Mesenchymal stem cell (in vitro differentiated cells and primary cell): ENCODE measurements around the gene EEF1AKMT1.

Experiments
- DNase-seq: peaks from one replicate; pipeline ENCODE4 v3.0.0-alpha.2; 2013
- H2AFZ ChIP-seq: one replicate; pipeline ENCODE4 v1.6.1; 2013; ENCODE audit warnings: low read depth, mild to moderate bottlenecking, control low read depth, inconsistent platforms, low read length, moderate library complexity
- H2AK5ac ChIP-seq: 2 replicates; pipeline ENCODE4 v1.6.1; 2013; ENCODE audit warnings: low read length, moderate library complexity, mild to moderate bottlenecking, inconsistent platforms; ENCODE audit not compliant: severe bottlenecking
- H2BK120ac ChIP-seq: one replicate; pipeline ENCODE4 v1.6.1; 2013; ENCODE audit warnings: low read depth, mild to moderate bottlenecking, inconsistent platforms, low read length, moderate library complexity
- H2BK12ac ChIP-seq, 2 experiments: one replicate each; pipeline ENCODE4 v1.6.1; 2013; ENCODE audit warnings: inconsistent platforms in 2 of 2, low read length in 2 of 2, mild to moderate bottlenecking in 2 of 2, moderate library complexity in 2 of 2, control low read depth in 1 of 2
- H2BK15ac ChIP-seq: one replicate; pipeline ENCODE4 v1.6.1; 2013; ENCODE audit warnings: mild to moderate bottlenecking, low read depth, inconsistent platforms; ENCODE audit not compliant: poor library complexity, severe bottlenecking
- H2BK5ac ChIP-seq: 2 replicates; pipeline ENCODE4 v1.6.1; 2013; ENCODE audit warnings: low read depth, mild to moderate bottlenecking, low read length, control low read depth, inconsistent platforms; ENCODE audit not compliant: poor library complexity, severe bottlenecking
- H3K14ac ChIP-seq, 2 experiments: one replicate each; pipeline ENCODE4 v1.6.1; 2013; ENCODE audit warnings: inconsistent platforms in 2 of 2, low read length in 2 of 2, control low read depth in 1 of 2, mild to moderate bottlenecking in 1 of 2, moderate library complexity in 1 of 2
- H3K18ac ChIP-seq, 2 experiments: one replicate each; pipeline ENCODE4 v1.6.1; 2013; ENCODE audit warnings: inconsistent platforms in 2 of 2, low read length in 2 of 2, control low read depth in 1 of 2, low read depth in 1 of 2, mild to moderate bottlenecking in 1 of 2
- H3K23ac ChIP-seq, 2 experiments: one replicate each; pipeline ENCODE4 v1.6.1; 2013; ENCODE audit warnings: inconsistent platforms in 2 of 2, low read length in 2 of 2, mild to moderate bottlenecking in 2 of 2, moderate library complexity in 2 of 2, control low read depth in 1 of 2
- H3K27ac ChIP-seq: 2 replicates; pipeline ENCODE4 v1.5.1; 2013; ENCODE audit warnings: mild to moderate bottlenecking, moderate library complexity, low read length, control low read depth, inconsistent platforms; ENCODE audit not compliant: poor library complexity, severe bottlenecking
- H3K27me3 ChIP-seq, 2 experiments: 2 replicates each; pipeline versions ENCODE4 v1.6.1 to v1.7.0; 2013; ENCODE audit warnings: low read length in 2 of 2, mild to moderate bottlenecking in 2 of 2, moderate library complexity in 2 of 2, control low read depth in 1 of 2, inconsistent platforms in 1 of 2; ENCODE audit not compliant: control insufficient read depth in 1 of 2, insufficient read depth in 1 of 2
- H3K36me3 ChIP-seq, 2 experiments: 2 replicates each; pipeline versions ENCODE4 v1.6.1 to v1.7.0; 2013; ENCODE audit warnings: low read length in 2 of 2, control low read depth in 1 of 2, inconsistent platforms in 1 of 2, low read depth in 1 of 2, mild to moderate bottlenecking in 1 of 2; ENCODE audit not compliant: insufficient read depth in 2 of 2, control insufficient read depth in 1 of 2
- H3K4ac ChIP-seq, 2 experiments: one replicate each; pipeline ENCODE4 v1.6.1; 2013; ENCODE audit warnings: inconsistent platforms in 2 of 2, low read length in 2 of 2, mild to moderate bottlenecking in 2 of 2, moderate library complexity in 2 of 2, control low read depth in 1 of 2, low read depth in 1 of 2
- H3K4me1 ChIP-seq: 2 replicates; pipeline ENCODE4 v1.6.1; 2013; ENCODE audit warnings: low read depth, low read length, control low read depth; ENCODE audit not compliant: control insufficient read depth, insufficient read depth
- H3K4me2 ChIP-seq: 2 replicates; pipeline ENCODE4 v1.6.1; 2013; ENCODE audit warnings: low read length, mild to moderate bottlenecking, inconsistent platforms; ENCODE audit not compliant: poor library complexity, severe bottlenecking
- H3K4me3 ChIP-seq, 2 experiments: 2 replicates each; pipeline versions ENCODE4 v1.5.1 to v1.7.0; 2013; ENCODE audit warnings: low read length in 2 of 2, mild to moderate bottlenecking in 2 of 2, control low read depth in 1 of 2, low read depth in 1 of 2; ENCODE audit not compliant: insufficient read depth in 1 of 2
- H3K79me1 ChIP-seq: replicated peaks from 2 replicates; pipeline ENCODE4 v1.6.1; 2013; ENCODE audit warnings: mild to moderate bottlenecking, control low read depth, low read length, inconsistent platforms; ENCODE audit not compliant: poor library complexity, severe bottlenecking
- H3K9ac ChIP-seq: 2 replicates; pipeline ENCODE4 v1.7.0; 2013; ENCODE audit warnings: mild to moderate bottlenecking, low read length, moderate library complexity
- H3K9me3 ChIP-seq: 2 replicates; pipeline ENCODE4 v1.7.0; 2013; ENCODE audit warnings: mild to moderate bottlenecking, low read length; ENCODE audit not compliant: control insufficient read depth
- H4K8ac ChIP-seq: one replicate; pipeline ENCODE4 v1.6.1; 2013; ENCODE audit warnings: inconsistent platforms, mild to moderate bottlenecking, low read length, moderate library complexity
- H4K91ac ChIP-seq: one replicate; pipeline ENCODE4 v1.6.1; 2013; ENCODE audit warnings: mild to moderate bottlenecking, low read length, inconsistent platforms
- WGBS: methylation state at CpG from one replicate; pipeline ENCODE4 v1.1.7; 2013; ENCODE audit warnings: mixed read lengths; 5-methylcytosine and 5-hydroxymethylcytosine counted together

EEF1AKMT1 gene

DNA sequence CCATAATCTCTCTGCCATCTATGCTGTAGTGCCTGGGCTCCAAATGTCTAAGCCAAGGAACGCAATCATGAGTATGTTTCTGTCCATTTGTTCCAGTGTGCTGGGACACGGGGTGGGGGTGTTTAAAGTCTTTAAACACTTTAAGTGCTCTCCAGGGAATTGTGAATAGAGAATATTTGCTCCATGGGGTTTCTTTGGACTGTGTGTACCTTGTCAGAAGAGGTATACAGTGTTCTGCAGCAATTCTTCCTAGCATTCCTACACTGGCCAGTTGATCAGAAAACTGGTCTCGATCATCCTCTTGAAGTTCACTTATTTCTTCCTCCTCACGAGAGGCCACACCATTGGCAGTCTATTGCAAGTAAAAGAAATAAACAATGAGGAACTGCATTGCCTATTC lies 35.1 kb upstream of the EEF1AKMT1 start:
- Histone ChIP-seq H2BK15ac (no peak overlapping the region), H4K91ac (no peak overlapping the region), H3K18ac (no peak overlapping the region), H3K9me3 (no peaks in the 10 kb centered on the region), H3K4me1 (peaks cover 3% of the 10 kb centered on the region), H3K27ac (no peak overlapping the region), H3K9ac (no peak overlapping the region), H2AFZ (no peak overlapping the region), H3K27me3 (no peaks in the 10 kb centered on the region), H2BK5ac (no peak overlapping the region), H3K36me3 (peaks cover 0 to 43% of the 10 kb centered on the region in 2 experiments), H3K14ac (no peak overlapping the region), H3K4me2 (no peak overlapping the region), H2BK12ac (no peak overlapping the region), H4K8ac (no peak overlapping the region), H3K4me3 (no peak overlapping the region), H3K23ac (no peak overlapping the region), H2AK5ac (no peak overlapping the region), H3K4ac (no peak overlapping the region), H2BK120ac (no peak overlapping the region), H3K79me1 (peaks cover 14% of the 10 kb centered on the region)
- DNase-seq: no peak
- WGBS: 89% methylated on average over 4 of the region's 4 CpGs

DNA sequence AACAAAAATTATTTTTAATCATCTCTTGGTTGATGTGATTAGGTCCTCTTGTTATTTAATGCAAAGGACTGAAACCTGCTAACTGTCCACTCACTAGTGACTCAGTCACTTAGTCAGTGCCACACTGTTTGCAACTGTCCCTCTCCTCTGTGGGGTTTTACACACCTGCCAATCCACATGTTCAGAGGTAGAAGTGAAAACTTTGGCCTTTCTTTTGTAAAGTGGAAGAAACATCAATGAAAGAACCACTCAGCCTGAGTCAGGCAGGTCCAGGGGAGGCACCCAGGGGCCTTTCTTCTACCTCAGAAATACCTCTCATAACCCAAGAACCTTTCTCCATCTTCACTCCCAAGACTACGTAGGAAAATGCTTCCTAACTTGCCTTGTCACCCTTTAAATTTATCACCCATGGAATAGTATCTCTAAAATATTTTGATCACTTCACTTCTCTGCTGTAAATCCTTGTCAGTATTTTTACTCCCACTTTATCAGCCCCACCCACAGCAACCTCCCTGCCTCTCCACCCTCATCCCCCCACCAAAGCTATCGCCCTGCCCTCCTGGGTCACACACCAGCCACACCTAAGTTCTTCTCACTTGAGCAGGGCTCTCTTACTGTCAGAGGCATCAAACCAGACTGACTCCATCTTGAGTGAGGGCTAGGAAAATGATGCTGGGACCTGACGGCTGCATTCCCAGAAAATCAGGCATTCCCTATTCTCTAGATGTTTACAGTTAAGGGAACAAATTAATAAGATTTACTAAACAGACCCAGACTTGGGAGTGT lies 29.6 kb upstream of the EEF1AKMT1 start:
- H3K18ac ChIP-seq: no peak overlapping the region
- DNase-seq: no peak
- no peaks in the 10 kb centered on the region for H3K9me3 ChIP-seq
- H4K8ac ChIP-seq: no peak overlapping the region
- no peak overlapping the region for H2BK120ac ChIP-seq
- H2AK5ac ChIP-seq: no peak overlapping the region
- peaks cover 2 to 33% of the 10 kb centered on the region in 2 experiments for H3K36me3 ChIP-seq
- H3K4ac ChIP-seq: no peak overlapping the region
- H3K27ac ChIP-seq: no peak overlapping the region
- no peak overlapping the region for H4K91ac ChIP-seq
- no peak overlapping the region for H2BK12ac ChIP-seq
- H3K14ac ChIP-seq: no peak overlapping the region
- no peak overlapping the region for H3K9ac ChIP-seq
- H3K23ac ChIP-seq: no peak overlapping the region
- H3K79me1 ChIP-seq: peaks cover 13% of the 10 kb centered on the region
- H3K4me2 ChIP-seq: no peak overlapping the region
- H3K4me3 ChIP-seq: no peak overlapping the region
- no peak overlapping the region for H2BK5ac ChIP-seq
- no peaks in the 10 kb centered on the region for H3K27me3 ChIP-seq
- no peak overlapping the region for H2BK15ac ChIP-seq
- peaks cover 3% of the 10 kb centered on the region for H3K4me1 ChIP-seq
- H2AFZ ChIP-seq: no peak overlapping the region
- 95% methylated on average over 2 of the region's 3 CpGs for WGBS

DNA sequence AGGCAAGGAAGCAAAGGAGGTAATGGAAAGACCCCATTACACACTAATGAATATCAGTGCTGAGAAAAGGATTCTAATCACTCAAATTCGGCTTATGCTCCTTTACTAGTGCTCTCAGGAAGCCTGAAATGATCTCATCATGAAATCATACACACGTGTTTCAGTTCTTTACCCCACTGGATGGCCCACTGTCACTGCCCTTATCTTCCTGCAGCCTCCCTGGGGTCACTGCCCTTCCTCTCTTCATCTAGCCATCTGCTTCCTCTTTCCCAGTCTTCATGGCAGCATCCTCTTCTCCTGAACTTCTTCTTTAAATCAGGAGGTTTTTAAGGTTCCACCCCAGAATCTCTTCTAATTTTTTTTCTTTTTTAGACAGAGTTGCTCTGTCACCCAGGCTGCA lies 27.9 kb upstream of the EEF1AKMT1 start:
- H2BK12ac ChIP-seq: no peak overlapping the region
- H3K18ac ChIP-seq: no peak overlapping the region
- no peak overlapping the region for H3K23ac ChIP-seq
- peaks cover 5 to 23% of the 10 kb centered on the region in 2 experiments for H3K36me3 ChIP-seq
- H3K4ac ChIP-seq: no peak overlapping the region
- no peak for DNase-seq
- H3K9me3 ChIP-seq: no peaks in the 10 kb centered on the region
- no peak overlapping the region for H2AFZ ChIP-seq
- no peak overlapping the region for H3K14ac ChIP-seq
- 28% methylated on average over 2 of the region's 2 CpGs for WGBS
- H3K4me1 ChIP-seq: peaks cover 3% of the 10 kb centered on the region
- no peaks in the 10 kb centered on the region for H3K27me3 ChIP-seq
- no peak overlapping the region for H4K8ac ChIP-seq
- H4K91ac ChIP-seq: no peak overlapping the region
- no peak overlapping the region for H2BK15ac ChIP-seq
- no peak overlapping the region for H2AK5ac ChIP-seq
- H3K27ac ChIP-seq: no peak overlapping the region
- no peak overlapping the region for H3K4me3 ChIP-seq
- H3K9ac ChIP-seq: no peak overlapping the region
- no peak overlapping the region for H2BK120ac ChIP-seq
- peaks cover 15% of the 10 kb centered on the region for H3K79me1 ChIP-seq
- H2BK5ac ChIP-seq: no peak overlapping the region
- no peak overlapping the region for H3K4me2 ChIP-seq

DNA sequence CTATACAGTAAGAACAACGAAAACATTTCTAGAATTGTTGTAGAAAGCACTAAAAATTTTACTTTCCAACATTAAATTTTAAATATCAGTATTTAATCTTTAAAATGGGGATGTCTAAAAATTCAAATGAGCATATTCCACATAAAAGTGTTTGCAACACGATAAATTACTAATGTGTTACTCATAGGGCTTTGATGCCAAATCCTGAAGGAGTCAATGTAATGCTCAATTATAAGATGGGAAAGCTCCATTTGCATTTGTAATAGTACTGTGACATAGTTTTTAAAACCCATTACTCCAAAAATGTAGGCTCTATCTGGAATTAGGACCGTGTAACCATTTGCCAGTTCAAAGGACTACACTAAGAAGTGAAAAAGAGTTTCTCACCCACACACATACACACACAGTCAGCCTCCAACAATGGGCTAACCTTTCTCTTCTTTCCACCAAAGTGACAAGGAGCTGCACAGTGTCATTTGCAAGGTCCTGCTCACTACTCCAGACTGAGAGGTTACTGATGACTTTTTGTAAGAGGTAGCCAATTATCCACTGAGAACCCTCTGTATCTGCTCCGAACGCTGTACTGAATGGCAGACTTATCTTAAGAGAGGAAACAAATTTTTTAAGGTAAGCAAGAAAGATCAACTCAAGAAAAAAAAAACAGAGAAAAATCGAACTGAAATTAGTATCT lies 26.1 kb upstream of the EEF1AKMT1 start:
- WGBS: 82% methylated on average over 2 of the region's 6 CpGs
- H3K4ac ChIP-seq: no peak overlapping the region
- no peak overlapping the region for H3K4me3 ChIP-seq

More for the DNA sequence above, 26.1 kb upstream of the EEF1AKMT1 start:
- no peak overlapping the region for H2BK5ac ChIP-seq
- H3K23ac ChIP-seq: no peak overlapping the region
- H2BK120ac ChIP-seq: no peak overlapping the region
- no peak overlapping the region for H3K18ac ChIP-seq
- no peak overlapping the region for H2BK12ac ChIP-seq
- no peak overlapping the region for H2AFZ ChIP-seq
- H3K27ac ChIP-seq: no peak overlapping the region
- H2AK5ac ChIP-seq: no peak overlapping the region
- no peak overlapping the region for H3K9ac ChIP-seq
- DNase-seq: no peak
- H2BK15ac ChIP-seq: no peak overlapping the region
- H3K9me3 ChIP-seq: no peaks in the 10 kb centered on the region
- H3K14ac ChIP-seq: no peak overlapping the region
- H3K79me1 ChIP-seq: peaks cover 11% of the 10 kb centered on the region
- H3K4me2 ChIP-seq: no peak overlapping the region
- no peak overlapping the region for H4K91ac ChIP-seq
- peaks cover 7 to 25% of the 10 kb centered on the region in 2 experiments for H3K36me3 ChIP-seq
- no peaks in the 10 kb centered on the region for H3K27me3 ChIP-seq
- H3K4me1 ChIP-seq: peaks cover 3% of the 10 kb centered on the region
- H4K8ac ChIP-seq: no peak overlapping the region
